ENCODE results near the gene ERP44.

GRCh38 chr9:100052375-100052774 lies 46.4 kb downstream of the ERP44 start:
- TF ChIP-seq CTCF (IDR thresholded peaks at IDR 0.05 in 8 of 11, conservative IDR thresholded peaks at IDR 0.05 in 3 of 11) (no peak), POLR2AphosphoS5 (IDR thresholded peaks at IDR 0.05) (no peak), POLR2A (IDR thresholded peaks at IDR 0.05) (no peak)
